GM20431 (cell line): Measurements from ENCODE around the gene PIM1.
"Not testable (repeated sequence)": the region's sequence is repeated elsewhere in the genome, so short reads cannot be mapped to it uniquely, and the experiment has no call there.

ENCODE experiments used
- in situ Hi-C: fragments of 300-500 bp; cut with MseI, MboI; formaldehyde crosslinking; loops from one replicate; pipeline ENCODE4 v1.15.0; 2020; ENCODE audit warnings: low sequenced_read_pairs; ENCODE audit not compliant: unreplicated experiment

The PIM1 gene

GRCh38 chr6:37169496-37170272, at the start of gene PIM1:
Gene PIM1, plus strand, starts transcription at chr6:37170152. Its CDS starts 424 bp downstream, at chr6:37170576.
- in situ Hi-C loops: loop anchor here (10.0 kb wide), 1 partner anchor 145 kb away; no protein-coding TSS in a partner anchor

GRCh38 chr6:37121556-37121955, 48.4 kb upstream of the PIM1 start:
- in situ Hi-C loops: no loop called here

GRCh38 chr6:37122861-37123260, 47.1 kb upstream of the PIM1 start:
- in situ Hi-C loops: no loop called here

- in situ Hi-C loops: no loop called here
Measured at GRCh38 chr6:37123957-37124729, 45.8 kb upstream of the PIM1 start.

GRCh38 chr6:37125774-37126492, 44.0 kb upstream of the PIM1 start:
- in situ Hi-C loops: no loop called here

- in situ Hi-C loops: no loop called here
Measured at GRCh38 chr6:37126493-37126958, 43.4 kb upstream of the PIM1 start.

- in situ Hi-C loops: no loop called here
Measured at GRCh38 chr6:37126961-37127616, 42.9 kb upstream of the PIM1 start.

GRCh38 chr6:37127961-37128862, 41.7 kb upstream of the PIM1 start:
- in situ Hi-C loops: no loop called here

- in situ Hi-C loops: not testable (repeated sequence)
Measured at GRCh38 chr6:37128863-37129443, 41.0 kb upstream of the PIM1 start.

GRCh38 chr6:37129566-37129965, 40.4 kb upstream of the PIM1 start:
- in situ Hi-C loops: no loop called here

- in situ Hi-C loops: no loop called here
Measured at GRCh38 chr6:37130704-37131103, 39.2 kb upstream of the PIM1 start.

GRCh38 chr6:37131104-37131959, 38.6 kb upstream of the PIM1 start:
- in situ Hi-C loops: no loop called here

- in situ Hi-C loops: no loop called here
Measured at GRCh38 chr6:37131960-37132253, 38.0 kb upstream of the PIM1 start.

- in situ Hi-C loops: no loop called here
Measured at GRCh38 chr6:37134036-37134395, 35.9 kb upstream of the PIM1 start.

GRCh38 chr6:37134396-37135191, 35.4 kb upstream of the PIM1 start:
- in situ Hi-C loops: no loop called here

GRCh38 chr6:37135835-37136694, 33.9 kb upstream of the PIM1 start:
- in situ Hi-C loops: no loop called here
